ENCODE measurements around the gene KLK11. TPM values are rescaled to one million over a fixed set of nuclear protein-coding genes. Genes with fewer than 3 reads are reported as not detected.
"Not testable (repeated sequence)": the region's sequence is repeated elsewhere in the genome, so short reads cannot be mapped to it uniquely, and the experiment has no call there.

KLK11 gene
- total and polyA plus RNA-seq, 11 donors = 0.32 to 19.1 (median 0.38) TPM; not detected in 7

DNA sequence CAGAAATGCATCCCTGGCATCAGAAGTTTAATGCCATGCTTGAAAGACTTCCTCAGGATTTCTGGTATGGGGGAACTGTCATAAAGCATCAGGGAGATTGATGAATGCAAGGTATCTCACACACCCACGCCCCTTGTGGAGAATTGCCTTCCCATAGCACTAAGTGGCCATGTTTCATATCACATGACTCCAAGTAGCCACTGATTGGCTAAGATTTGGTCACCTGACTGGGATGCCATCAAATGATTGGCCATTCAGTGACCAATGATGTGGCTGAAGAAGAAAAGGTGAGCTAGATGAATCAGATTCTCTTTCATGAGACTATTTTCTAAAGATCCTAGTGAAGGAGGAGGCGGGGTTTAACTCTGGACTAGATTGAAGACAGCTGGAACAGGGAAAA lies 32.3 kb downstream of the KLK11 start:
- Histone ChIP-seq H3K9me3 (no peaks in the 10 kb centered on the region), H3K27me3 (peaks cover 0 to 25% (median 9%) of the 10 kb centered on the region in 9 donors), H3K27ac (no peak overlapping the region), H3K4me1 (no peaks in the 10 kb centered on the region), H3K36me3 (no peaks in the 10 kb centered on the region), H3K4me3 (no peak overlapping the region)
- intact Hi-C loops (cut with DNase I) = no loop called here
- no peak for DNase-seq
- 68 to 82% (median 76%) methylated on average over 2 of the region's 2 CpGs for WGBS, 4 donors
- ATAC-seq = no peak
- TF ChIP-seq, protein P1, sequence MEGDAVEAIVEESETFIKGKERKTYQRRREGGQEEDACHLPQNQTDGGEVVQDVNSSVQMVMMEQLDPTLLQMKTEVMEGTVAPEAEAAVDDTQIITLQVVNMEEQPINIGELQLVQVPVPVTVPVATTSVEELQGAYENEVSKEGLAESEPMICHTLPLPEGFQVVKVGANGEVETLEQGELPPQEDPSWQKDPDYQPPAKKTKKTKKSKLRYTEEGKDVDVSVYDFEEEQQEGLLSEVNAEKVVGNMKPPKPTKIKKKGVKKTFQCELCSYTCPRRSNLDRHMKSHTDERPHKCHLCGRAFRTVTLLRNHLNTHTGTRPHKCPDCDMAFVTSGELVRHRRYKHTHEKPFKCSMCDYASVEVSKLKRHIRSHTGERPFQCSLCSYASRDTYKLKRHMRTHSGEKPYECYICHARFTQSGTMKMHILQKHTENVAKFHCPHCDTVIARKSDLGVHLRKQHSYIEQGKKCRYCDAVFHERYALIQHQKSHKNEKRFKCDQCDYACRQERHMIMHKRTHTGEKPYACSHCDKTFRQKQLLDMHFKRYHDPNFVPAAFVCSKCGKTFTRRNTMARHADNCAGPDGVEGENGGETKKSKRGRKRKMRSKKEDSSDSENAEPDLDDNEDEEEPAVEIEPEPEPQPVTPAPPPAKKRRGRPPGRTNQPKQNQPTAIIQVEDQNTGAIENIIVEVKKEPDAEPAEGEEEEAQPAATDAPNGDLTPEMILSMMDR (IDR thresholded peaks at IDR 0.05) = no peak
- no peak for TF ChIP-seq POLR2A (IDR thresholded peaks at IDR 0.05)

DNA sequence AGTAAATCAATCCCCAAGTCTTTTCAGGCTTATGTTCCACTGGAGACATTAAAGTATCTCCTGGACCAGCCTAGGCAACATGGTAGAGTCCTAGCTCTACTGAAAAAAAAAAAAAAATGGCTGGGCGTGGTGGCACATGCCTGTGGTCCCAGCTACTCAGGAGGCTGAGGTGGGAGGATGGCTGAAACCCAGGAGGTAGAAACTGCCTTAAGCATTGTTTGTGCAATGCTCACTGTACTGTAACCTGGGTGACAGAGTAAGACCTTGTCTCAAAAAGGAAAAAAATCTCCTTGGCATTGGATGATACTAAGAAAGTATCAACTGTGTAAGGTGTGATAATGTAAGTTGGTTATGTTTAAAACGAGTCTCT lies 33.8 kb downstream of the KLK11 start:
- ATAC-seq (no peak), DNase-seq (no peak)
- Histone ChIP-seq H3K36me3 (no peaks in the 10 kb centered on the region), H3K4me3 (no peak overlapping the region), H3K27me3 (peaks cover 0 to 20% (median 5%) of the 10 kb centered on the region in 9 donors), H3K27ac (no peak overlapping the region), H3K4me1 (no peaks in the 10 kb centered on the region), H3K9me3 (no peaks in the 10 kb centered on the region)
- 57 to 66% (median 59%) methylated on average over 2 of the region's 2 CpGs for WGBS, 4 donors
- intact Hi-C loops (cut with DNase I) = no loop called here
- TF ChIP-seq, protein P1 (IDR thresholded peaks at IDR 0.05) = no peak
- TF ChIP-seq POLR2A (IDR thresholded peaks at IDR 0.05) = no peak

DNA sequence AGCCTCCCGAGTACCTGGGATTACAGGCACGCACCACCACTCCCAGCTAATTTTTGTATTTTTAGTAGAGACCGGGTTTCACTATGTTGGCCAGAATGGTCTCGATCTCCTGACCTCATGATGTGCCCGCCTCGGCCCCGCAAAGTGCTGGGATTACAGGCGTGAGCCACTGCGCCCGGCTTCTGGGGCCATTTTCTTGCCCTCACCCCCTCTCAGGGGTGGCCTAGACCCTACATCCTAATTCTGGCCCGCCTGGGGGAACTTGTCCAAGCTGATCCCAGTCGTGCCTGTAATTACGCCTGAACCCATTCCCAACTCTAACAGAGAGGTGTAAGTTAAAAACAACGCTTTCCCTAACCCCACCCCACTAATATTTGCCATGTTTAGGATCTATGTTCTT lies 42.0 kb downstream of the KLK11 start:
- peaks cover 0 to 29% (median 11%) of the 10 kb centered on the region in 9 donors for H3K27me3 ChIP-seq
- H3K4me1 ChIP-seq; H3K36me3 ChIP-seq; intact Hi-C loops (cut with DNase I); H3K4me3 ChIP-seq; H3K27ac ChIP-seq; H3K9me3 ChIP-seq; ATAC-seq; DNase-seq: not testable (repeated sequence)
- 82 to 88% (median 84%) methylated on average over 14 of the region's 14 CpGs for WGBS, 4 donors

DNA sequence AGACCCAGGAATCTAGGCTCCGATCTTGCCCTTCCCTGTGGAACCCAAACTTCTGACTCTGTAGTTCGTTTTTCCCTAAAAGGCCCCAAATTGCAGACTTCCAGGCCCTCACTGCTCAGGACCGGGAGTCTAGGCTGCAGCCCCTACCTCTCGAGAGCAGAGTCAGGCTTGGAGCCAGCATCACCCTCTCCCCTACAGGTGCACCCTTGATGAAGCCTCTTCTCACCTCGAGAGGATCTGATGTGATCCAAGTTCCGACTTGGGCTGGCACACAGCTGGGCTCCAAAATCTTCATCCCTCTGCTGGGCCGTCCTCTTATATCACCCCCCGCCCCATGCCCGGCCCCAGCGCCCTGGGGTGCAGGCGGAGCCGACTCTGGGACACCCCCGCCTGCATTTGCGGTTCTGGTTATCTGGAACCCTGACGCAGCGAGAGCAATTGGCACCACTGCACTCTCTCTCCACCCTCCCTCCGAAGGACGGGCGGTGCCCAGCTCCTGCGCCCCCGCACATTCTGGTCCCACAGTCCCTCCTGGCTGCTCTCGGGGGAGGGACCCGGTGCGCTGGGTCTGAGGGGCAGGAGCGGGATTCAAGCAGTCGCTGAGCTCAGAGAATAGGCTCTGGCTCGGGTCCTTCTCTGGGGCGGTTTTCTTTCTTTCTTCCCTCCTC lies 42.7 kb downstream of the KLK11 start, which contains the start of gene KLK7:
TSS of gene KLK7 (minus strand) at position 293 of the 668 bp plus-strand sequence. CDS start 1,518 bp downstream, outside the sequence.
- Histone ChIP-seq H3K4me3 (no peak within 1 kb of the TSS), H3K36me3 (no peaks in the 10 kb centered on the region), H3K4me1 (no peaks in the 10 kb centered on the region), H3K9me3 (peaks cover 0 to 2% (median 0%) of the 10 kb centered on the region in 12 donors), H3K27ac (no peak within 1 kb of the TSS), H3K27me3 (peaks cover 0 to 24% (median 11%) of the 10 kb centered on the region in 9 donors)
- ATAC-seq (no peak), DNase-seq (no peak)
- TF ChIP-seq POLR2A (IDR thresholded peaks at IDR 0.05) = no peak
- TF ChIP-seq, protein P1 (IDR thresholded peaks at IDR 0.05) = no peak
- 14 to 20% (median 17%) methylated on average over 23 to 28 of the region's 28 CpGs for WGBS, 4 donors
- intact Hi-C loops (cut with DNase I) = no loop called here

DNA sequence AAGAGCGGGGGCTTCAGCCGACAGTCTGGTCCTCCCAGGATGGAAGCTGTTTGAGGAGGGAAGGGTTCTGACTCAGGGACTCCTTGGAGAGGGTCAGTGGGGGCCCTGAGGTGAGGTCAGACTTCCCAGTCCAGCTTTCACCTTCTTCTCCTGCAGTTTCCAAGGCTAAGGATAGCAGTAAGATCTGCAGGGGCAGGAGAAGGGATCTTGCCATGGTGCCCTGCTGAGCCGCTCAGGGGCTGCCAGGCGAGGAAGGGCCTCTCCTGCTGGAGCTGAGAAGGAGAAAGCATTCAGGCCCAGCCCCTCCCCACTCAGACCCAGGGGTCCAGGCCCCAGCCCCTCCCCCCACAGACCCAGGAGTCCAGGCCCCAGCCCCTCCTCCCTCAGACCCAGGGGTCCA lies 44.2 kb downstream of the KLK11 start:
- WGBS, 4 donors = 59 to 75% (median 71%) methylated on average over 4 of the region's 4 CpGs
- peaks cover 0 to 33% (median 5%) of the 10 kb centered on the region in 9 donors for H3K27me3 ChIP-seq

More for the DNA sequence above, 44.2 kb downstream of the KLK11 start:
- intact Hi-C loops (cut with DNase I) = no loop called here
- DNase-seq (no peak), ATAC-seq (no peak)
- Histone ChIP-seq H3K9me3 (peaks cover 0 to 2% (median 0%) of the 10 kb centered on the region in 12 donors), H3K27ac (no peak overlapping the region), H3K4me1 (no peaks in the 10 kb centered on the region), H3K4me3 (no peak overlapping the region), H3K36me3 (no peaks in the 10 kb centered on the region)
- TF ChIP-seq POLR2A (IDR thresholded peaks at IDR 0.05) = no peak
- TF ChIP-seq, protein P1 (IDR thresholded peaks at IDR 0.05) = no peak
